HS-27A (cell line): Measurements from ENCODE around the gene ACTRT3.

Experiments
- DNase-seq: peaks from one replicate; pipeline ENCODE4 v3.0.0-alpha.2; 2012; ENCODE audit warnings: low read depth, missing footprints

The ACTRT3 gene

DNA sequence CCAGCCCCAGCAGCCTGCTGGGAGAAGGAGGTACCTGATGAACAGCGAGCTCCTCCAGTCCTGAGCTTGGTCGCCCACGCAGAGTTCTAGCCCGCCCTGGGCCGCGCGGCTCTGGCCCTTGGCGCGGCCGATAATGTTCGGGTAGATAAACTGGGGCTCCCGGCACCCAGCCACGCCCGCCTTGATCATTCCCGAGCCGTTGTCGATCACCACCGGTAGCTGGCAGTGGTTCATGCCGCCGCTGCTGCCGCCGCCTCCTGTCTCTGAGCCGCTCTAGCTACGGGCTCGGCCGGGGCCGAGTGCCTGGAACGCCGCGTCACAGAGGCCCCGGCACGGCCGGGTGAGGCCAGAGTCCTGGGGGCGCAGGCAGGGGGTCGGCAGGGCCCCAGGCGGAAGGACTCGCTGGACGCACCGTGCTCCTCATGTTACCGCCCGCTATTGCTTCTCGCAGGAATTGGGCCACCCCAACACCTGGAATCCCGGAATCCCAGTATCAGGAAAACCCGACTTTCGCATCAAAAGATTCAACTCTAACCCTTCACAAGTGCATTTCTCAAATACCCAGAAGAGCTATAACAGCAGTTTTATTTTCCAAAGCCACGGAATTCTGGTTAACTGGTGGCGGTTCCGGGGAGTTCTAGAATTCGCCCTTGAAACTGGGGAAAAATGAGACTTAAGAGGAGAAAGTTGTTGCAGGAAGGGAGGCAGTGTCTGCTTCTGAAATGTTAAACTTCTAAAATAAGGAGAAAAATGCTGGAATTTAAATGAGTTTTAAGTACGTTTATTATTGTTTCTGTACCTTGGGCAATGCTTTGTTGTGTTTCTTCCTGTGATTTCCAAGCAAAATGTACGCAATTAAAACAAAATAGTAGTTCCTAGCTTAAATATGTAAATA lies at the start of gene ACTRT3:
Gene ACTRT3 (minus strand): TSS at position 275 of the 895 bp plus-strand sequence. CDS start 41 bp downstream, at position 234.
- no peak for DNase-seq

GRCh38 chr3:169818316-169818715 lies 49.0 kb upstream of the ACTRT3 start:
- DNase-seq: no peak

DNA sequence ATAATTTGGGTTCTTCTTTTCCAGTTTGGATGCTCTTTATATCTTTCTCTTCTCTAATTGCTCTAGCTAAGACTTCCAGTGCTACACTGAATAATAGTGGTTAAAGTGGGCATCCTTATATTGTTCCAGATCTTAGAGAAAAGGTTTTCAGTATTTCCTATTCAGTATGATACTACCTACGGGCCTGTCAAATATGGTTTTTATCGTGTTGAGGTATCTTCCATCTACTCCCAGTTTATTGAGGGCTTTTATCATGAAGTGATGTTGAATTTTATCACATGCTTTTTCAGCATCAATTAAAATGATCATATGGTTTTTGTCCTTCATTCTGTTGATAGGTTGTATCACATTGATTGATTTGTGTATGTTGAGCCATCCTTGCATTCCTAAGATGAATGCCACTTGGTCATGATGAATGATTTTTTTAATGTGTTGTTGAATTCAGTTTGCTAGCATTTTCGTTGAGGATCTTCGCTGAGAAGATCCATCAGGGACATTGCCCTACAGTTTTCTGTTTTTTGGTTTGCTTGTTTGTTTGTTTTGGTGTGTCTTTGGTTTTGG lies 46.3 kb upstream of the ACTRT3 start:
- DNase-seq: no peak

DNA sequence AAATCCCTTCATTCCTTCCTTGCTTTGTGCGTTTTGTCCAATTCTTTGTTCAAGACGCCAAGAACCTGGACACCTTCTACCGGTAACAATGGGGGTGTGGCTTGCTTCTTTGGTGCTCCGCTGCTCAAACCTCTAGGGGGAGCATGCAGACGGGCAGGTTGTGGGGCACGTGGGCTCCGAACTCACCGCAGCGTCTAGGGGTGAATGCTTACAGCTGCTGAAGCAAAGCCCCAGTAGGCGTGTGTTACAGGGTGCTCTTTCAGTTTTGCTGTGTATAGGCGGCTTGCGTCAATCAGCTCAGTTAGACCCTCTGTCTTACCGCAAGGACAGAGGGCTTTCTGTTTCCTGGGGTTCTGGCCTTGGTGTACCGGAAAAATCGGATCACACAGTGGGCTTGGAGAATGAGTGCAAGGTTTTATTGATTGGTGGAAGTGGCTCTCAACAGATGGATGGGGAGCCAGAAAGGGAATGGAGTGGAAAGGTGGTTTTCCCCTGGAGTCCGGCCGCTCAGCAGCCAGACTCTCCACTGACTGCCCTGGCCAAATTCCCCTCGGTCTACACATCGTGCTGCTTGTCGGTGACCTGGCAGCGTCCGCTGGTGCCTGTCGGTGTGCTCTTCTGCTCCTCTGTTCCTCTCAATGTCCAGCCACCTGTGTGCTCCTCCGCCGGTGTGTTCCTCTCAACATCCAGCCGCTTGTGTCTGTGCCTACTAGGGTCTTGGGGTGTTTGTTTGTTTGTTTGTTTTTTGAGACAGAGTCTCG lies 44.6 kb upstream of the ACTRT3 start:
- DNase-seq: no peak

- no peak for DNase-seq
Measured at GRCh38 chr3:169813278-169813677, 43.9 kb upstream of the ACTRT3 start.

GRCh38 chr3:169812332-169813235 lies 43.2 kb upstream of the ACTRT3 start, which contains the start of the genes LRRC34 and LRRIQ4:
Gene LRRC34 (minus strand): TSS chr3:169812904. CDS start chr3:169812548, 356 bp downstream.
Gene LRRIQ4 (plus strand): TSS chr3:169812870. CDS start chr3:169821922, 9,052 bp downstream.
- no peak for DNase-seq

DNA sequence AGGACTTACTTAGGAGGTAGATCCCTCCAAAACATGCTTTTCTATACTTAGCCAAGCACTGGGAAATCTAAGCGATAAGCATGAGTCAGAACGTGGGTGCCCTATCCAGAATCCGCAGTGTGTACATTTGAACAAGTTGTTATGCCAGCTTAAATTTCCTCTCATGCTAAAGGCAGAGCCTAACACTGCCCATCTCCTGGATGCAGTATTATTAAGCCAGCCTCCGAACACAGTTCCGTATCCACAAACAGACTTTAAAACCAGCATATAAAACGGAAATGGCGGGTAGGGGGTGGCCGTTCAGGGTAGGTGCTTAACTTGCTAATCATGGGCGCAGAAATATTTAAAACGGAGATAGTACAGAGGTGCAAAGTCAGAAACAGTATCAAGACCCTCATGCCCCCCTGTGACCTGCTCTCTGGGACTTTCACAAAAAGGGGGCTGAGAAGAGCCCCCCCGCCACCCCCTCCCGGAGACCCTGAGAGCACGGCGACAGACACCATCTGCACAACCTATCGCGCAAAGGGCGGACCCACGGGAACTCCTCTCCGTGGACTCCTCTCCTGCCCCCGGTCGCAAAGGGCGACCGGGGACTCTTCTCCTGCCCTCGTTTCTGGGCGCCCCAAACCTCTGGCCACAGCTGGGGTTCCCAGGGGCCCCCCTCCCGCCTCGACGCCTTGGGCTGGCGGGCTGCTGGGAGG lies 42.4 kb upstream of the ACTRT3 start:
- no peak for DNase-seq

DNA sequence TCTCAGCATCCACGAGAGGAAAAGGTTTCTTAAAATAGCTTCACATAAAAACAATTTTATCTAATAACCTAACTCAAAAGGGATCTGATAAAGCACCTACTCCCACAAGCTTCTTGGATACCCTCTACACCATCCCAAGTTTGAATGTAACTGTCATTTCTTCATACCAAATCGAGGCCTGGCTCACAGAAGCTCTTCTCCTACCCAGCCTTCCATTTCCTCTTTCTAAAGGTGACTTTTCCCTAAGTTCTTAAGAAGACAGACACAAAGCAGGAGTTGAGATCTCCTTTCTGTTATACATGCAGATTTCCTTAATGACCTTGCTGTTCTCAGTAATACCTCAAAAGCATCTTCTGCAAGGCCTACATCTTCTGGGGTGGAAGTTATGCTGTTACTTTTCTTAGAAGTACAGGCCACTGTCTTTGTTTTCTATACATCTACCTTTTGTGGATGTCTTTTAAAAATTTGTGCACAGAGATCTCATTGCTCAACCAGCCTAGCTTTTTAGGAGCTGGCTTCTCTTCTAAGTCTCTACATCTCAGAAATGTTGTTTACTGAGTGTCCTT lies 40.0 kb upstream of the ACTRT3 start:
- no peak for DNase-seq

- DNase-seq: no peak
Measured at GRCh38 chr3:169804681-169805080, 35.3 kb upstream of the ACTRT3 start.

DNA sequence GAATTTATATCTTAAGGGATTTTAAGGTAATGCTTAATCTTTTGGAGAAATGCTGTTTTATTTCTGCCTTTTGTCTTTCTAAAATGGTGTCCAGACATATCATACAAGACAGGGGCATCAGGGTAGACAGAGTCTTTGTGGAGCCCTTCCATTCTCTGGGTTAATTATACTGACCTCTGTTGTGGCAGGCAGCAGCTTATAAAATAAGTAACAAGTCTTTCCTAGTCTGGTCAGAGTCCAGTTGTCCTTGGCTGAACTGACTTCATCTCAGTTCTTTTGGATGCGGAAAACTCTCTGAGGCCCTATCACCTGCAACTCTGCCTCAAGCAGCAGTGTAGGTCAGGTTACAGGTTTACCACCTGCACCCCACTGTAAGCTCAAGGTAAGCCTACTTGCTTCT lies 23.0 kb upstream of the ACTRT3 start:
- no peak for DNase-seq

- DNase-seq: no peak
Measured at GRCh38 chr3:169790687-169791429, 21.5 kb upstream of the ACTRT3 start.

- no peak for DNase-seq
Measured at GRCh38 chr3:169790219-169790618, 20.9 kb upstream of the ACTRT3 start.

- DNase-seq: no peak
Measured at GRCh38 chr3:169787791-169788190, 18.4 kb upstream of the ACTRT3 start.

DNA sequence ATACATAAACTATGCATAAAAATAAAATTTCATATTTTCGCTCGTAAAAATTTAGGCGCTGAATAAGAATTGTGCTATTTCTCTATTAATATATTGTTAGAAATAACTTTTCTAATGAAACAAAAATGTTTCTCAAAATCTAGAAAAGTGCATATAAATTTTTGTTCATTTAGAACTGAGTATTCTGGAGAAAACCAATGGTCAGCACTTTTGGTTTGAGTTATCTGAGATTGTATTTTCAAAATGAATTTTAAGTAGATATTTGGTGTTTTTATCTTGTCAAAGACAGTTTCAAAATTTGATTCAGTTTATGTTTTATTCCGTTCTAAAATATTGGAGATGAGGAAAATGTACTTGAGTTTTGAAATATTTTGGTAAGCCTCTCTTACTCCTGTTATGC lies 17.8 kb upstream of the ACTRT3 start:
- DNase-seq: no peak

DNA sequence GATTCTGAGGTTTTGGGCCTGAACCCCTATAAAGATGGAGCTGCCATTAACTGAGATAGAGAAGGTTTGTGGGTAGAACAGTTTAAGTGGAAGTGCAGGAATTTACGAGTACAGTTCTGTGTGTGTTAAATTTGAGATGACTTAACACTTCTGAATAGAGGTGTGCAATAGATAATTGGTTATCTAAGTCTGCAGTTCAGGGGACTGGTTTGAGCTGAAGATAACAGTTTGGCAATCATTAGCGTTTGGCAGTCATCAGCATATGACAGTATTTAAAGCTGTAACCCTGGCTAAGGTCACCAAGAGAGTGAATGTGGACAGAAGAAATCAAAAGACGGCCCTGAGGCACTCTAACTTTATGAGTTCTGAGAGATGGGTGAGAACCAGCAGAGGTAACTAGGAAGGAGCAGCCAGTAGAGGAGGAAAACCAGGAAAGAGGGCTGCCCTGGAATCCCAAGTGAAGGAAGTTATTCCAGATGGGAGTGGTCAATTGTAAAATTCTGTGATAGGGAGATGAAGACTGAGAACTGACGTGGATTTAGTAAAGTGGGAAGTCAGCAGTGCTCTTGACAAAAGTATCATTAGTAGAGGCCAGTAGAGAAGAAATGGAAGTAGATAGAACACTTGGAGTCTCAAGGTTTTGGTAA lies 12.0 kb upstream of the ACTRT3 start:
- no peak for DNase-seq

DNA sequence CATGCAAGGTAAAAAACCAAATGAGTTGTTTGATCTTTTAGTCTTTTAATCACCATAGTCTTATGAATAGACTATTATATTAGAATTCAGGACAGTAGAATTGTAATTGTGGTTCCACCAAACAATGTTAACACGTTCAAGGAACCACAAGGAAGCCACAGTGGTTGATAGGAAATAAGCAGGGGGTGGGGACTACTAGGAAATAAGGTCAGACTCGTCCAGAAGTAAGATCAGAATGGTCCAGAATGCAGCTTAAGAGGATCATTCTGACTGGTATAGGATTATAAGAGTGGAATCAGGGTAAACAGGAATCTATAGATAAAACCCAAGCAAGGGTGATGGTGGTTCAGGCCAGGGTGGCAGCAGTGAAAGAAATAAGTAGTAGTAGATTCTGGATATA lies 11.4 kb upstream of the ACTRT3 start:
- DNase-seq: no peak

DNA sequence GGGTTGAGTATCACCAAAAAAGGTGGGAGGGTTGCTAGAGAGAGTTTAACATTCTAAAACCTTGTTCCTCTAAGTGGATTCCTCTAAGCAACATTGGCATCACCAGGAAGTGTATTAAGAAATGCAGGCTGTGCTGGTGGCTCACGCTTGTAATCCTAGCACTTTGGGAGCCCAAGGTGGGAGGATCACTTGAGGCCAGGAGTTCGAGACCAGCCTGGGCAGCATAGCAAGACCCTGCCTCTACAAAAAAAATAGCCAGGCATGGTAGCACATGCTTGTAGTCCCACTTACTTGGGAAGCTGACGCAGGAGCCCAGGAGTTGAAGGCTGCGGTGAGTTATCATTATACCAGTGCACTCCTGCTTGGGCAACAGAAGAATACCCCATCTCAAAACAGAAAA lies 8.5 kb upstream of the ACTRT3 start:
- DNase-seq: no peak

GRCh38 chr3:169774186-169774585 lies 4.8 kb upstream of the ACTRT3 start:
- DNase-seq: no peak
